GM21825 (cell line): ENCODE measurements around the gene NAGS.
"Not testable (repeated sequence)": the region's sequence is repeated elsewhere in the genome, so short reads cannot be mapped to it uniquely, and the experiment has no call there.

Source experiments
- ATAC-seq: cut with Tn5 transposase; IDR thresholded peaks from one replicate; pipeline ENCODE4 v1.9.1; 2021; ENCODE audit warnings: mild to moderate bottlenecking, moderate library complexity; ENCODE audit not compliant: unreplicated experiment

NAGS gene

DNA sequence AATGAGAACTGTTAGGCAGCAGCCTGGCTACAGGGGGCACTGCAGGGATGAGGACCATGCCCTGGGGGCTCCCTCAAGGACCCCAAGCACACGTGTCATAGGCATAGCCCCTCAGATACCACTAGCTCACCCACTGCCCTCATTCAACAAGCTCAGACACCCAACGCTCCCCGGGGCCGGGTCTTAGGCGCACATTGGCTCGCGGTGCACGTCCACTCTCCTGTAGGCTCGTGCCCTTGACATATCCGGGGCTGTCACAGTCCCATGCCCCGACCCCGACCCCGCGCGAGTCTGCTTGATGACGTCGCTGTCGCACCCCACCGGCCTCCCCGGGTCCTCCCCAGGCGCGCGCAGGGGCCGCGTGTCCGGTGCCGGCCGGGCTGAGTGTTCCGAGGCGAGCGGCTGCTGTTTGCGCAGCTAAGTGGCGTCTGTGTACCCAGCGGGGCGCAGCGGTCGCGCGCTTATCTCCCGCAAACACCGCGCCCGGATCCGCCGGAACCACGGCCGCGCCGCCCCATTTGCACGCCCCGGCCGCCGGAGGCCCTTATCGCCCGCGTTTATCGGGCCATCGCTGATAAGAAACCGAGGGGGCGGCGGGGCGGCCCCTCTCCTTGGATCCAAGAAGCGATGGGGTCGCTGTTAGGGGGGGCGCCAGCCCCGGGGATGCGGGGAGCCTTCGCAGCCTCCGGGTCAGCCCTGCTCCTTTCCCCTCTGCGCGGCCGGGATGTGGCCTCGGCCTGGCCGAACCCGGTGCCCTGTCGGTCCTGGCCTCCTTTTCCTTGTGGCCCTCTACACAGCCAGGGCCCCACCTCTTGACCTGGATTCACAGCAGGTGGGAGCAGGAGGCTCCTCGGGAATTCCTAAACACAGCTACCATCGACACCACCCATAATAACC lies 20.7 kb upstream of the NAGS start:
- ATAC-seq: no peak

DNA sequence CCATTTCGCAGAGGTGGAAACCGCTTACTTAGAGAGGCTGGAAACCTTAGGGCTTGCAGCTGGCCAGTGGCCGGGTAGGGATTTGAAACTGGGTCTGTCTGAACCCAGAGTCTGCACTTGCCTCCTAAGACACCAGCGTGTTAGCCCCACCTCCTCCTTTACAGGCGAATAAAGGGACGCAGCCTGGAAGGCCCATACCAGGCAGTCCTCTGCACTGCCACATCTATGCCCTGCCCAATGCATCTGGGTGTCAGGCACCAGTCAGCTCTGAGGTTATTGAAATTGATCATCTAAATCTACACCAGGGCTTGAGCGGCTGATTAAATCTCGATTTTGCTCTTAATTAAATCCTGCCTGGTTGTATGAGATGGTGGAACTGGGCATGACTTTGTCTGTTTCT lies 19.9 kb upstream of the NAGS start:
- no peak for ATAC-seq

DNA sequence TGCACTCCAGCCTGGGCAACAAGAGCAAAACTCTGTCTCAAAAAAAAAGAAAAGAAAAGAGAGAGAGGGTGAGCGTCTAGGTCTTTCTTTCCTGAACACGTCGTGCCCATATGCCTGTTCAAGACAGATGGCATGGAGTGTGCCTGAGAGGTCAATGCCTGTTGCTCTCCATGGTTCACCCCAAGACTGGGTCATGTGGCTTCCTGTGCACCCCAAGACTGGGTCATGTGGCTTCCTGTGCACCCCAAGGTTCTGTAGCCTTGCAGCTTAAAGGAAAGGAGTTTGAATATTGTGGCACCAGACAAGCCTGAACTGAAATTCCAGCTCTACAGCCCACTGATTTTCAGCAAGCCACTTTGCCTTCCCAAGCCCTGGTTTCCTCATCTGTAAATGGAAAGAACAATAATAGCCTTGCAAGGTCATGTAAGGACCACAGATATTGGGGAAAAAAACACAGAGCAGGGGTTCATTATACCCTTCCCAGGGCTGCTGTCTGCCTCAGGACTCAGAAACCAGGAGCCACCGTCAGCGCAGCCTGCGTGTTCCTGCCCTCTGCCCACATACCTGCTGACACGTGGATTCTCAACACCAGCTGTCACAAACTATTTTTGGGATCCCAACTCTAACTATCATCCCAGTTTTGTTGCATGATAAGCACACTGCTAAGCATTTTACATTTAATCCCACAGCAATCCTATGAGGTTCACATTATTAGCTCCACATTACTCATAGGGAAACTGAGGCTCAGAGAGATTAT lies 18.0 kb upstream of the NAGS start:
- ATAC-seq: no peak

DNA sequence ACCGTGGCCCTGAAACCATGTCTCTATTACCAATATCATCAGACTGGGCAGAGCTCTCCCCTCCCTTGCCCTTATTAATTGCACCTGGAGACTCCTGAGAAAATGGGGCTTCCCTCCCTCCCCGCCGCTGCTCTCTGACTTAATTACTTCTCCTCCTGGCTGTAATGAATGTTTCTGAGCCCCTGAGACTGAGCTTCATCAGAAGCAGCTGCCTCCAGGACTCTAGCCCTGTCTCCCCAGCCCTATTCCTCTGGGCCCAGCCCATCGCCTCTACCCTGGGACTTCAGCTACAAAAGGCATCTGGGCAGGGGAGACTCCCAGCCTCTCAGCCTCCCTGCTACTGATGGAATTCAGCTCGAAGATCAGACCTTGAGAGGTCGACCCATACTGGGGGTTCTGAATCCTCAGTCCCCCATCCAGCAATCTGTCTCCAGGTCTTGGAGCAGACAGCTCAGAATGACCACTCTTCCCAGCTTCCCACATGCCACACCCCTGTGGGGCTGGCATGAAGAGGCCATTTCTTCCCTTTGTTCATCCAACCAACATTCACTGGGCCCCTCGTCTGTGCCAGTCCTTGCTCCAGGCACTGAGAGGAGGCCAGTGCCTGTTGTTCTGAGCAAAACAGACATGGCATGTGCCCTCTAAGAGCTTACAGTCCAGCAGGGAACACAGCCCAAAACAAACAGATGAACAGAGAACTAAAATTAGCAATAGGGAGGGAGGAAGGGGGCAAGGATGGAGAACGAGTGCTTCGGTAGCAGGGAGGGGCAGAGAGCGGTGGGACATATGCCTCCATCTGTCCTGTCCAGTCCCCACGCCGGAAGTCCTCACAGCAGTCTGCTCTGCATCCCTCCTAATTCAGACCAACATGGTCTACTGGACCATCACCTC lies 17.0 kb upstream of the NAGS start:
- no peak for ATAC-seq

DNA sequence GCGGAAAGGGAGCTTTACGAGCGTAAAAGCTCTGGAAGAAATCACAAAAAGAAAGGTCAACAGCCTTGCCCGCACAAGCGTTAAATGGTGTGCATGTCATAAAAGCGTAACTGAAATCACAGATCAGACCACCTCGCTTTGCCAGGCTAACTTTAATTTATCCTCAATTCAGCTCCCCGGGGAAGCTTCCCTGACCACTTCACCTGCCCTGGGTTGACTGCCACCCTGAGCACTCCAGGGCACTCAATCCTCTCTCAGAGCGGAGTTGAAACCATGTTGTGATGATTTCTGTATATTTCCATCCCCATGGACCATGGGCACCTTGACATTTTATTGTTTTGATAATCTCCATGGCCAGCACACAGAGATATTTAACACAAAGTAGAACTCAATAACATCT lies 16.1 kb upstream of the NAGS start:
- no peak for ATAC-seq

DNA sequence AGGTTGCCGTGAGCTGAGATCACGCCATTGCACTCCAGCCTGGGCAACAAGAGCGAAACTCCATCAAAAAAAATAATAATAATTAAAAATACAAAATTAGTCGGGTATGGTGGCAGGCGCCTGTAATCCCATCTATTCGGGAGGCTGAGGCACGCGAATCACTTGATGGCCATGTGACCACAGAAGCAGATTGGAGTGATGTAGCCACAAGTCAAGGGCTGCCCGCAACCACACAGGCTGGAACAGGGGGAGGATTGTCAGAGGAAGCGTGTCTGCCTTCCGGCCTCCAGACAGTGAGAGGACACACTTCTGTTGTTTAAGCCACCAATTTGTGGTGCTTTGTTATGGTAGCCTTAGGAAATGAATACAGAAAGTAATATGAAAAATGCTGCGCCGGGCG lies 11.8 kb upstream of the NAGS start:
- ATAC-seq: no peak

- peak; percentile 61 for ATAC-seq
Observed at GRCh38 chr17:43994272-43995149, 9.9 kb upstream of the NAGS start.

GRCh38 chr17:43995150-43995471 lies 9.3 kb upstream of the NAGS start:
- no peak for ATAC-seq

- not testable (repeated sequence) for ATAC-seq
Observed at GRCh38 chr17:43997180-43997579, 7.2 kb upstream of the NAGS start.

DNA sequence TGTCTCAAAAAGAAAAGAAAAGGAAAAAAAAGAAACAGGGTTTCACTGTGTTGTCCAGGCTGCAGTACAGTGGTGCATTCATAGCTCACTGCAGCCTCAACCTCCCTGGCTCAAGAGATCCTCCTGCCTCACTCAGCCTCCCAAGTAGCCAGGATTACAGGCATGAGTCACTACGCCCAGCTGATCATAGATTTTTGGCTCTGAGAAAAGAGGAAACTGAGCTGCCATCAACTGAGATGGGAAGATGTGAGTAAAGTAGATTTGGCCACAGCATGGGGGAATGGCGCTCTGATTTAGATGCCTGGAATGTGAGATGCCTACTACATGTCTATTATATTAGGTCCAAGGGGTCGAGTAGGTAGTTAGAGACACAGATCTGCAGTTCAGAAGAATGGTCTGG lies 5.9 kb upstream of the NAGS start:
- no peak for ATAC-seq

DNA sequence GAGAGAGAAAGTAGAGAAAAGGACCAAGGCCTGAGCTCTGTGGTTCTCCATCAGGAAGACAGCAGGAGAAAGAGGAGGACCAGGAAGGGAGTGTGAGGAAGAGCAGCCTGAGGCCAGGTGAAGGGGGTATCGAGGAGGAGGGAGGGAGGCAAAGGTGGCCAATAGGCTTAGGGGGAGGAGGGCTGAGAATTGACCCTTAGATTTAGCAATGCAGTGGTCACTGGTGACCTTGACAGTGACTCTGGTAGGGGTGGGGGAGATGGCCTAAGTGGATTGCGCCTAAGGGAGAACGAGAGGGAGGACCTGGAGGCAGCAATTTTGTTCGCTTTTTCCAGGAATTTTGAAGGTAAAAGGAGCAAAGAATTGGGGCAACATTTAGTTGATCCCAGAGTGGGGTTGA lies 5.4 kb upstream of the NAGS start:
- ATAC-seq: no peak

DNA sequence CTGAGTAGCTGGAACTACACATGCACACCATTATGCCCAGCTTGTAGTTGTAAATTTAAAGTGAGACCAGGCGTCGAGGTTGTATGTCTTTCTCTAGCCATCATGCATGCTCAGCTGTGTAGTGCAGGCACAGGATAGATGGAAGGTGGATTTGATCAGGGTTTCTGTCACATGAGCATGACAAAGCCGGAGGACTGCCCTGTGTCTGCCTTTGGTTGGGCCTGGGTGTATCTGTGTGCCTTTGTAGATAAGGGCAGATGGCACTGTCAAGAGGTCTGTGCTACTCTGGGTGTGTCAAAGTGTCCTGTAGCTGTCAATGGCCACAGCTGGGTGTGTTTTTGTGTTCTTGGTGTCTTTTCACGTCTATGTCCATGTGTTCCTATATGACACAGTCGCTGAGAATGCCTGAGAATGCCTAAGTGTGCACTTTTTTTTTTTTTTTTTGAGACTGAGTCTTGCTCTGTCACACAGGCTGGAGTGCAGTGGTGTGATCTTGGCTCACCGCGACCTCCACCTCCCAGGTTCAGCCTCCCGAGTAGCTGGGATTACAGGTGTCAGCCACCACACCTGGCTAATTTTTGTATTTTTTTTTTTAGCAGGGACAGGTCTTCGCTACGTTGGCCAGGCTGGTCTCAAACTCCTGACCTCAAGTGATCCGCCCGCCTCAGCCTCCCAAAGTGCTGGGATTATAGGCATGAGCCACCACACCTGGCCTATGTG lies 4.1 kb upstream of the NAGS start:
- ATAC-seq: no peak

DNA sequence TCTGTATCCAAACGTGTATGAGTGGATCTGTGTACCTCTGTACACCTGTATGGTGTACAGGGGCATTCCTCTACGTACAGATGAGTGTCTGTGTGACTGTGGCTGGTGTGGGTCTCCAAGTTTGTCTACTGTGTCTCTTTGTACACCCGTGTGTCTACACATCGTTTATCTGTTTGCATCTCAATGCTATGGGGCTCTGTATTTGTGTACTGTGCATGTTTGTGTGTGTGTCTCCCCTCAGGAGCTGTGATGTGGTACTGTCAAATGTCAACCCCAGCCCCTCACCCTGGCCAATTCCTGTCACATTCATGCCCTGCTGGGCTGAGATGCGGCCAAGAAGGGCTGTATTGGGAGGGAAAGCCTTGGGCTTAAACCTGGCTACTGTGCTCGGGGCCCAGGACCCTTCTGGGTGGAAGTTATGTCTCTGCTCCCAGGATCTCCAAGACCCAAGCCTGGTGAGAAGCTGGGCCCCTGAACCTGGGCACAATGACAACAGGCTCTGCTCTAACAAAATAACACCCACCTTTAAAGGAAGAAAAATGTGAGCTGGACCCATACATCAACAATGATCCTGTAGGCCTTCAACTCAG lies 3.5 kb upstream of the NAGS start:
- ATAC-seq: no peak

DNA sequence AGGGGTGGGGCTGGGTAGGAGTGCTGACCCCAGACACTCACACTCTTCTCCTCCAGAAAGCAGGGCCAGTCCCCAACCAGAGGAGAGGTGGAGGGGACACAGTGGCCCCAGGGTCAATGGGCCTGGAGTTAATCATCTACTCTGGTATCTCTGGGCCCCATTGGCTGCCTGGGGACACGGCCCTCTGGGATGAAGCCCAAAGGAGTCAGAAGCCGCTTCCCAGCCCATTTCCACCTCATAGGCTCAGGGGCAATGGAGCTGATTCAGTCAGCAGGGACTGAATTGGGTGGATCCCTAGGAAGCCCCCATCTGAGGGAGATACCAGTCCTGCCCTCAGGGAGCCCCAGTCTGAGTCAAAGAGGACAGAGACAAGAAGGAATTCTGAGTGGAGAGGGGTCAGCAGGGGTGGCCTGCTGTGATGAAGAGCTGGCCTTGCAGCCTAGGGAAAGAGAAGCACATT lies 2.9 kb upstream of the NAGS start:
- no peak for ATAC-seq

- no peak for ATAC-seq
Observed at GRCh38 chr17:44002141-44002848, 2.1 kb upstream of the NAGS start.

DNA sequence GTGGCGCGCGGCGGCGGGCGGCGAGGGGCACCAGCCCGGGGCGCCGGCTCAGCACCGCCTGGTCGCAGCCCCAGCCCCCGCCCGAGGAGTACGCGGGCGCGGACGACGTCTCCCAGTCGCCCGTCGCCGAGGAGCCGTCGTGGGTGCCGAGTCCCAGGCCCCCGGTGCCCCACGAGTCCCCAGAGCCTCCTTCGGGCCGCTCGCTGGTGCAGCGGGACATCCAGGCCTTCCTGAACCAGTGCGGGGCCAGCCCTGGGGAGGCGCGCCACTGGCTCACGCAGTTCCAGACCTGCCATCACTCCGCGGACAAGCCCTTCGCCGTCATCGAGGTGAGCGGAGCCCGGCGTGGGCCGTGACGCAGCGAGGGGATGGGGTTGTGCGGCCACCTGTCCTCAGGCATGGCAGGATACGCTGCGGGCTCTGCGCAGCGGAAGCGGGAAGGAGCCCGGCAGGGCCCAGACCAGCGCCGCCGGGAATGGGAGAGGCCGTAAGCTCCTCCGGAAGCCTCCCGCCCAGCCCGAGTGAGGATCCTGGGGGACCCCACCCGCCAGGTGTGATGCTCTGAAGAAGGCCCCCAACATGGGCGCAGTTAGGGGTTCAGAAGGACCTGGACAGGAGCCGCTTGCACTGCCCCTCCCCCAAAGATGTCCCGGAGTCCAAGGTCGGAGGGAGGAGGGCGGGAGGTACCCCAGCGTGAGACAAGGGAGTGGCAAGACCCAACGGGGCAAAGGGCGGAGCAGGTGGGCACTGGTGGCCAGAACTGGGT lies 522 bp downstream of the NAGS start:
- ATAC-seq: no peak

GRCh38 chr17:44005527-44006271 lies 1.3 kb downstream of the NAGS start:
- ATAC-seq: no peak
